ENCODE results near the gene RNF182.

DNA sequence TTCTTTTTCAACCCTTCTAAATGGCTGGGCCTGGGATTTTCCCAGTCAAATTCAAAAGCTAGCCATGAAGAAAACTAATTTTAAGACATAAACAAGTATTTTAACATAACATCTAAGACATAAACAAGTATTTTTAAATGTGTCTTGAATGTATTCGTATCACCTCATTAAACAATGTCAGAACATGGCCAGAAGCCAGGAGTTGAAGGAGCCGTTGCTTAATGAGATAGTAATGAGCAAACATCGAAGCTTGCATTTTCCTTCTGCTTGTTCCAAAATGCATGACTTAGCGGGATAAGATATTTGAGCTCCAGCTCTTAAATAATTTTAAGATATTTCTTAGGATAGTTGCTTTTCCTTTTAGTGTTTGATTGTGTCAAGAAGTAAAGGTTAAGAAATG, 4.2 kb upstream of the RNF182 start:
- no peak for TF ChIP-seq CTCF (IDR thresholded peaks at IDR 0.05 in 2 of 3, conservative IDR thresholded peaks at IDR 0.05 in 1 of 3; ENCODE audit: control insufficient read depth in 2 of 3, extremely low read depth in 1 of 3, insufficient read depth in 1 of 3, low read depth in 3 of 3, low read length in 3 of 3)
- TF ChIP-seq TAF1 (IDR thresholded peaks at IDR 0.05; ENCODE audit: borderline replicate concordance, low read depth, low read length), result no peak
